ENCODE results near the gene NFATC1. TPM values are rescaled to one million over a fixed set of nuclear protein-coding genes. Genes with fewer than 3 reads are reported as not detected.

The NFATC1 gene
- total RNA-seq, 1 donor from 2014 or later: 52.6 TPM

DNA sequence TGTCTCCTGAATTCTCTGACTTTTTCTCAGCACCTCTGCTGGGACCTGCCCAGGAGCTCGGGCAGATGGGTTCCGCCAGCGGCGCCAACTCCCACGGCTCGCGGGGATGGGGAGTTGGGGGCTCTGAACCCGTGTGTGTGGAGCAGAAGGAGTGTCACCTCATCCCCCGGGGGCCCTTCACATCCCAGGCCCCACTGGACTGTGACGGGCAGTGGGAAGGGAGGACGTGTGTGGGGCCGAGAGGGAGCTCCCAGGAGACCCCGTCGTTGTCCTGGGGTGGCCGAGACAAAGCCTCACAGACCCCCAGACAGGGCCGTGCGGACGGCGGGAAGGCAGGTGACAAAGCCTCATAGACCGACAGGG lies 153.9 kb downstream of the NFATC1 start:
- Mint-ChIP-seq H3K27ac (no peak overlapping the region), H3K4me1 (no peaks in the 10 kb centered on the region), H3K9me3 (no peaks in the 10 kb centered on the region), H3K27me3 (no peaks in the 10 kb centered on the region), H3K4me3 (no peak overlapping the region), H3K36me3 (ENCODE audit: low read depth) (no peaks in the 10 kb centered on the region)
- no peak for DNase-seq
- ATAC-seq (ENCODE audit: low read depth): no peak
- ChIA-PET CTCF (no interaction called here), POLR2A (no interaction called here)
- no peak for TF ChIP-seq CTCF (IDR thresholded peaks at IDR 0.05)
- intact Hi-C loops (cut with micrococcal nuclease): no loop called here

DNA sequence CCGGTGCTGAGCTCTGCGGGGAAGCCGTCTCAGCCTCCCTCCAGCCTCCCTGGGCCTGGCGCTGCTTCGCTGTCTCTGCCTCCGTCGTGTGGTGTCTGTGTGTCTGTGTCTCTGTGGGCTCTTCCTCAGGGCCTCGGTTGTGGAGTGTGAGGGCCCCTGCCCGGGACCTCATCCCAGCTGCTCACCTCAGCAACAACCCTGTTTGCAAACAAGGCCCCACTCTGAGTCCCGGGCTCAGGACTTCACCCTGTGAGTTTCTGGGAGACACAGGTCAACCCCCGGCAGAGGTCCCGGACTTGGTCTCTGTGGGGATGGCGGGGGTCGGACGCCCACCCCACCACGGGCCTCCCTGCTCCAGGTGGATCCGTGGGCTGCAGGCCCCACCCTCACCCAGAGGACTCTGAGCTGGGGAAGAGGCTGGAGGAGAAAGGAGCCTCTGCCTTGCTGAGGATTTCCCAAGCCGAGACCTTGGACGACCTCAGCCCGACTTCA lies 156.5 kb downstream of the NFATC1 start:
- Mint-ChIP-seq H3K4me1 (no peaks in the 10 kb centered on the region), H3K4me3 (no peak overlapping the region), H3K9me3 (no peaks in the 10 kb centered on the region), H3K27me3 (no peaks in the 10 kb centered on the region), H3K36me3 (ENCODE audit: low read depth) (no peaks in the 10 kb centered on the region), H3K27ac (no peak overlapping the region)
- TF ChIP-seq CTCF (IDR thresholded peaks at IDR 0.05): no peak
- intact Hi-C loops (cut with micrococcal nuclease): no loop called here
- CTCF ChIA-PET: no interaction called here
- no peak for ATAC-seq (ENCODE audit: low read depth)
- no peak for DNase-seq
- POLR2A ChIA-PET: no interaction called here

DNA sequence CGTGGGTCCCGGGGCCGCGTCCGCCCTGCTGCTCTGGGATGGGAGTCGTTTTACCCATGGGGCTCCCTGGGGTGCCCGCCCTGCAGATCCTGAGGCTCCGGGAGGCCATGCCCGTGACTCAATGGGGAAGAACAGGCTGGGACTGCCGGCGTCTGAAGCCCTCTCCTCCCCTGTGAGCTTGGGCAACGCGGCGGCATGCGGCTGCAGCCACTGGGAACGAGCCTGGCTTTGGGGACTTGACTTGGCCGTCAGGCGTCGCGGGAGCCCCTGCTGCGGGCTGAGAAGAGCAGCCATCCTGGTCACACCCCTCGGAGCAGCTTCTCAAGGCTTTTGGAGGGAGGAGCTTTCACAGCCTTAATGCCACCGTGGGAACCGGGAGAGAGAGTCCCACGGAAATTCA lies 157.0 kb downstream of the NFATC1 start:
- ChIA-PET CTCF (no interaction called here), POLR2A (no interaction called here)
- DNase-seq: no peak
- no peaks in the 10 kb centered on the region for H3K27me3 Mint-ChIP-seq
- ATAC-seq (ENCODE audit: low read depth): no peak
- H3K4me1 Mint-ChIP-seq: no peaks in the 10 kb centered on the region
- intact Hi-C loops (cut with micrococcal nuclease): no loop called here
- H3K9me3 Mint-ChIP-seq: no peaks in the 10 kb centered on the region
- H3K4me3 Mint-ChIP-seq: no peak overlapping the region
- no peaks in the 10 kb centered on the region for H3K36me3 Mint-ChIP-seq (ENCODE audit: low read depth)
- H3K27ac Mint-ChIP-seq: no peak overlapping the region
- TF ChIP-seq CTCF (IDR thresholded peaks at IDR 0.05): no peak

- Mint-ChIP-seq H3K27ac (no peak overlapping the region), H3K4me1 (no peaks in the 10 kb centered on the region), H3K27me3 (no peaks in the 10 kb centered on the region), H3K36me3 (ENCODE audit: low read depth) (no peaks in the 10 kb centered on the region), H3K4me3 (no peak overlapping the region), H3K9me3 (no peaks in the 10 kb centered on the region)
- no peak for TF ChIP-seq CTCF (IDR thresholded peaks at IDR 0.05)
- CTCF ChIA-PET: no interaction called here
- ATAC-seq (ENCODE audit: low read depth) (no peak), DNase-seq (no peak)
- POLR2A ChIA-PET: no interaction called here
- intact Hi-C loops (cut with micrococcal nuclease): no loop called here
Measured at GRCh38 chr18:79553154-79553553, 157.4 kb downstream of the NFATC1 start.

GRCh38 chr18:79553696-79554095 lies 158.0 kb downstream of the NFATC1 start:
- no peak for TF ChIP-seq CTCF (IDR thresholded peaks at IDR 0.05)
- ATAC-seq (ENCODE audit: low read depth) (no peak), DNase-seq (no peak)
- no peaks in the 10 kb centered on the region for H3K9me3 Mint-ChIP-seq
- no peaks in the 10 kb centered on the region for H3K4me1 Mint-ChIP-seq
- no peak overlapping the region for H3K27ac Mint-ChIP-seq
- intact Hi-C loops (cut with micrococcal nuclease): no loop called here
- CTCF ChIA-PET: no interaction called here
- no peaks in the 10 kb centered on the region for H3K36me3 Mint-ChIP-seq (ENCODE audit: low read depth)
- no peak overlapping the region for H3K4me3 Mint-ChIP-seq
- POLR2A ChIA-PET: no interaction called here
- no peaks in the 10 kb centered on the region for H3K27me3 Mint-ChIP-seq

All from activated B cell treated with CpG ODN at 0.5 μM for 24 hours (primary cell).